Astrocyte (in vitro differentiated cells and primary cell): ENCODE data around the gene SHC3. TPM values are rescaled to one million over a fixed set of nuclear protein-coding genes. Genes with fewer than 3 reads are reported as not detected.

Experiments used
- DNase-seq: peaks from one replicate; pipeline ENCODE4 v3.0.0-alpha.2; 2010; ENCODE audit warnings: low read depth
- FAIRE-seq: peaks from 2 replicates; lab custom pipeline; 2011; peaks lifted over from hg19 to GRCh38; lab: Jason Lieb, UNC
- H2AFZ ChIP-seq: 2 replicates; pipeline ENCODE4 v1.6.0; 2012; ENCODE audit warnings: low read depth, low read length, inconsistent platforms
- H3K27ac ChIP-seq: 2 replicates; pipeline ENCODE4 v1.5.1; 2011; ENCODE audit warnings: low read depth, low read length, inconsistent platforms
- H3K27me3 ChIP-seq: 2 replicates; pipeline ENCODE4 v1.6.0; 2011; ENCODE audit warnings: low read length, inconsistent platforms; ENCODE audit not compliant: insufficient read depth
- H3K36me3 ChIP-seq: 2 replicates; pipeline ENCODE4 v1.5.1; 2011; ENCODE audit warnings: low read length, inconsistent platforms; ENCODE audit not compliant: insufficient read depth
- H3K4me1 ChIP-seq: 2 replicates; pipeline ENCODE4 v1.5.1; 2011; ENCODE audit warnings: low read length, inconsistent platforms; ENCODE audit not compliant: insufficient read depth
- H3K4me2 ChIP-seq: 2 replicates; pipeline ENCODE4 v1.6.0; 2012; ENCODE audit warnings: low read length, inconsistent platforms
- H3K4me3 ChIP-seq: 2 replicates; pipeline ENCODE4 v1.5.1; 2011; ENCODE audit warnings: low read depth, mild to moderate bottlenecking, low read length, inconsistent platforms; ENCODE audit not compliant: insufficient read depth
- H3K79me2 ChIP-seq: 2 replicates; pipeline ENCODE4 v1.6.0; 2012; ENCODE audit warnings: mild to moderate bottlenecking, low read length, inconsistent platforms; ENCODE audit not compliant: insufficient read depth
- H3K9ac ChIP-seq: 2 replicates; pipeline ENCODE4 v1.6.0; 2012; ENCODE audit warnings: mild to moderate bottlenecking, low read length, inconsistent platforms
- H3K9me3 ChIP-seq: 2 replicates; pipeline ENCODE4 v1.5.1; 2012; ENCODE audit warnings: low read depth, mild to moderate bottlenecking, low read length, inconsistent platforms; ENCODE audit not compliant: insufficient read depth
- H4K20me1 ChIP-seq: 2 replicates; pipeline ENCODE4 v1.6.0; 2012; ENCODE audit warnings: low read length, inconsistent platforms; ENCODE audit not compliant: insufficient read depth
- H3K27ac Mint-ChIP-seq: one replicate; pipeline ENCODE4 v1.8.0; 2021; ENCODE audit warnings: mild to moderate bottlenecking, mixed read lengths; ENCODE audit not compliant: unreplicated experiment
- H3K27me3 Mint-ChIP-seq: one replicate; pipeline ENCODE4 v1.8.0; 2021; ENCODE audit warnings: low read depth, mixed read lengths; ENCODE audit not compliant: unreplicated experiment
- H3K36me3 Mint-ChIP-seq: one replicate; pipeline ENCODE4 v1.8.0; 2021; ENCODE audit warnings: low read depth, mixed read lengths; ENCODE audit not compliant: unreplicated experiment
- H3K4me1 Mint-ChIP-seq: one replicate; pipeline ENCODE4 v1.8.0; 2021; ENCODE audit warnings: low read depth, mixed read lengths; ENCODE audit not compliant: unreplicated experiment
- H3K4me3 Mint-ChIP-seq: one replicate; pipeline ENCODE4 v1.8.0; 2021; ENCODE audit warnings: mild to moderate bottlenecking, moderate library complexity, mixed read lengths; ENCODE audit not compliant: unreplicated experiment
- H3K9me3 Mint-ChIP-seq: one replicate; pipeline ENCODE4 v1.8.0; 2021; ENCODE audit warnings: mild to moderate bottlenecking, mixed read lengths; ENCODE audit not compliant: unreplicated experiment
- CTCF ChIP-seq: IDR thresholded peaks from 2 replicates; pipeline ENCODE4 v1.5.1; 2011; ENCODE audit warnings: low read depth, mild to moderate bottlenecking, inconsistent platforms, low read length, moderate library complexity; ENCODE audit not compliant: insufficient read depth
- EZH2 ChIP-seq: IDR thresholded peaks from 2 replicates; pipeline ENCODE4 v1.6.1; 2012; ENCODE audit warnings: mild to moderate bottlenecking, low read length, inconsistent platforms; ENCODE audit not compliant: insufficient read depth
- total RNA-seq: library from RNA; stranded (reverse); gene quantifications from 2 replicates; pipeline ENCODE4 v1.2.1, GENCODE V29; 2021

SHC3 gene
- total RNA-seq, 1 donor from 2014 or later = 4.6 TPM

- H3K27ac ChIP-seq = no peak overlapping the region
- Mint-ChIP-seq H3K36me3 (no peaks in the 10 kb centered on the region), H3K27ac (no peak overlapping the region), H3K4me1 (no peaks in the 10 kb centered on the region), H3K4me3 (no peak overlapping the region), H3K9me3 (no peaks in the 10 kb centered on the region), H3K27me3 (no peaks in the 10 kb centered on the region)
- no peak for TF ChIP-seq CTCF
- TF ChIP-seq EZH2 = no peak
- no peaks in the 10 kb centered on the region for H4K20me1 ChIP-seq
- H3K9me3 ChIP-seq = peaks cover 5% of the 10 kb centered on the region
- H2AFZ ChIP-seq = no peak overlapping the region
- no peaks in the 10 kb centered on the region for H3K4me1 ChIP-seq
- no peak overlapping the region for H3K4me3 ChIP-seq
- no peaks in the 10 kb centered on the region for H3K27me3 ChIP-seq
- H3K36me3 ChIP-seq = peaks cover 7% of the 10 kb centered on the region
- no peaks in the 10 kb centered on the region for H3K79me2 ChIP-seq
- no peak overlapping the region for H3K9ac ChIP-seq
- DNase-seq (no peak), FAIRE-seq (no peak)
- no peak overlapping the region for H3K4me2 ChIP-seq
These were observed 119.7 kb downstream of the SHC3 start for GRCh38 chr9:89058906-89059305.

- Histone ChIP-seq H3K36me3 (peaks cover 7% of the 10 kb centered on the region), H4K20me1 (no peaks in the 10 kb centered on the region), H3K4me2 (no peak overlapping the region), H3K4me1 (no peaks in the 10 kb centered on the region), H2AFZ (no peak overlapping the region), H3K4me3 (no peak overlapping the region), H3K27ac (peak overlapping the region; percentile 31), H3K79me2 (no peaks in the 10 kb centered on the region), H3K9me3 (peaks cover 5% of the 10 kb centered on the region), H3K27me3 (no peaks in the 10 kb centered on the region), H3K9ac (no peak overlapping the region)
- no peaks in the 10 kb centered on the region for H3K9me3 Mint-ChIP-seq
- no peak for FAIRE-seq
- no peaks in the 10 kb centered on the region for H3K4me1 Mint-ChIP-seq
- no peak for TF ChIP-seq CTCF
- TF ChIP-seq EZH2 = no peak
- no peak overlapping the region for H3K27ac Mint-ChIP-seq
- H3K27me3 Mint-ChIP-seq = no peaks in the 10 kb centered on the region
- no peaks in the 10 kb centered on the region for H3K36me3 Mint-ChIP-seq
- no peak overlapping the region for H3K4me3 Mint-ChIP-seq
- DNase-seq = no peak
These were observed 123.6 kb downstream of the SHC3 start for GRCh38 chr9:89054865-89055495.

- no peak overlapping the region for H3K4me3 Mint-ChIP-seq
- Histone ChIP-seq H3K4me2 (no peak overlapping the region), H3K4me3 (no peak overlapping the region), H3K9me3 (peaks cover 3% of the 10 kb centered on the region), H3K9ac (no peak overlapping the region), H3K27ac (no peak overlapping the region), H3K36me3 (peaks cover 6% of the 10 kb centered on the region), H3K4me1 (no peaks in the 10 kb centered on the region), H4K20me1 (no peaks in the 10 kb centered on the region), H2AFZ (no peak overlapping the region), H3K27me3 (no peaks in the 10 kb centered on the region), H3K79me2 (no peaks in the 10 kb centered on the region)
- no peaks in the 10 kb centered on the region for H3K27me3 Mint-ChIP-seq
- TF ChIP-seq EZH2 (no peak), CTCF (no peak)
- H3K9me3 Mint-ChIP-seq = no peaks in the 10 kb centered on the region
- no peaks in the 10 kb centered on the region for H3K4me1 Mint-ChIP-seq
- H3K36me3 Mint-ChIP-seq = peaks cover 2% of the 10 kb centered on the region
- no peak overlapping the region for H3K27ac Mint-ChIP-seq
- DNase-seq = no peak
- FAIRE-seq = no peak
These were observed 125.3 kb downstream of the SHC3 start for GRCh38 chr9:89053301-89053700.
